Chondrocyte (in vitro differentiated cells): Measurements from ENCODE around the gene DNHD1. TPM values are rescaled to one million over a fixed set of nuclear protein-coding genes. Genes with fewer than 3 reads are reported as not detected.

Experiments
- DNase-seq: peaks from one replicate; pipeline ENCODE4 v3.0.0; 2021; ENCODE audit warnings: mixed read lengths, low spot score
- H3K27ac Mint-ChIP-seq: one replicate; pipeline ENCODE4 v1.8.0; 2021; ENCODE audit warnings: mild to moderate bottlenecking, moderate library complexity, mixed read lengths; ENCODE audit not compliant: unreplicated experiment
- H3K27me3 Mint-ChIP-seq: 2 replicates; pipeline ENCODE4 v1.8.0; 2021; ENCODE audit warnings: low read depth, mixed read lengths
- H3K36me3 Mint-ChIP-seq: 2 replicates; pipeline ENCODE4 v1.8.0; 2021; ENCODE audit warnings: low read depth, mixed read lengths
- H3K4me1 Mint-ChIP-seq: 2 replicates; pipeline ENCODE4 v1.8.0; 2021; ENCODE audit warnings: low read depth, mild to moderate bottlenecking, mixed read lengths
- H3K4me3 Mint-ChIP-seq: one replicate; pipeline ENCODE4 v1.8.0; 2021; ENCODE audit warnings: mild to moderate bottlenecking, moderate library complexity, mixed read lengths; ENCODE audit not compliant: unreplicated experiment
- H3K9me3 Mint-ChIP-seq: 2 replicates; pipeline ENCODE4 v1.8.0; 2021; ENCODE audit warnings: low read depth, mixed read lengths
- total RNA-seq: library from RNA; stranded (reverse); gene quantifications from 3 replicates; pipeline ENCODE4 v1.2.1, GENCODE V29; 2021
- TF ChIP-seq, protein P1 (sequence below): fragments of 200-600 bp; sonication (generic); IDR thresholded peaks from 2 replicates; pipeline ENCODE4 v1.5.0; 2021; ENCODE audit warnings: antibody characterized with exemption, mild to moderate bottlenecking, moderate library complexity

DNHD1 gene
- total RNA-seq, 1 donor from 2014 or later, result 3.8 TPM

- Mint-ChIP-seq H3K27ac (peak overlapping the region; percentile 62), H3K9me3 (no peaks in the 10 kb centered on the region), H3K4me3 (no peak overlapping the region), H3K27me3 (no peaks in the 10 kb centered on the region), H3K4me1 (peaks cover 7% of the 10 kb centered on the region), H3K36me3 (peaks cover 21% of the 10 kb centered on the region)
- TF ChIP-seq, protein P1, sequence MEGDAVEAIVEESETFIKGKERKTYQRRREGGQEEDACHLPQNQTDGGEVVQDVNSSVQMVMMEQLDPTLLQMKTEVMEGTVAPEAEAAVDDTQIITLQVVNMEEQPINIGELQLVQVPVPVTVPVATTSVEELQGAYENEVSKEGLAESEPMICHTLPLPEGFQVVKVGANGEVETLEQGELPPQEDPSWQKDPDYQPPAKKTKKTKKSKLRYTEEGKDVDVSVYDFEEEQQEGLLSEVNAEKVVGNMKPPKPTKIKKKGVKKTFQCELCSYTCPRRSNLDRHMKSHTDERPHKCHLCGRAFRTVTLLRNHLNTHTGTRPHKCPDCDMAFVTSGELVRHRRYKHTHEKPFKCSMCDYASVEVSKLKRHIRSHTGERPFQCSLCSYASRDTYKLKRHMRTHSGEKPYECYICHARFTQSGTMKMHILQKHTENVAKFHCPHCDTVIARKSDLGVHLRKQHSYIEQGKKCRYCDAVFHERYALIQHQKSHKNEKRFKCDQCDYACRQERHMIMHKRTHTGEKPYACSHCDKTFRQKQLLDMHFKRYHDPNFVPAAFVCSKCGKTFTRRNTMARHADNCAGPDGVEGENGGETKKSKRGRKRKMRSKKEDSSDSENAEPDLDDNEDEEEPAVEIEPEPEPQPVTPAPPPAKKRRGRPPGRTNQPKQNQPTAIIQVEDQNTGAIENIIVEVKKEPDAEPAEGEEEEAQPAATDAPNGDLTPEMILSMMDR, result no peak
- no peak for DNase-seq
Measured at GRCh38 chr11:6602096-6602940, 105.2 kb downstream of the DNHD1 start.

DNA sequence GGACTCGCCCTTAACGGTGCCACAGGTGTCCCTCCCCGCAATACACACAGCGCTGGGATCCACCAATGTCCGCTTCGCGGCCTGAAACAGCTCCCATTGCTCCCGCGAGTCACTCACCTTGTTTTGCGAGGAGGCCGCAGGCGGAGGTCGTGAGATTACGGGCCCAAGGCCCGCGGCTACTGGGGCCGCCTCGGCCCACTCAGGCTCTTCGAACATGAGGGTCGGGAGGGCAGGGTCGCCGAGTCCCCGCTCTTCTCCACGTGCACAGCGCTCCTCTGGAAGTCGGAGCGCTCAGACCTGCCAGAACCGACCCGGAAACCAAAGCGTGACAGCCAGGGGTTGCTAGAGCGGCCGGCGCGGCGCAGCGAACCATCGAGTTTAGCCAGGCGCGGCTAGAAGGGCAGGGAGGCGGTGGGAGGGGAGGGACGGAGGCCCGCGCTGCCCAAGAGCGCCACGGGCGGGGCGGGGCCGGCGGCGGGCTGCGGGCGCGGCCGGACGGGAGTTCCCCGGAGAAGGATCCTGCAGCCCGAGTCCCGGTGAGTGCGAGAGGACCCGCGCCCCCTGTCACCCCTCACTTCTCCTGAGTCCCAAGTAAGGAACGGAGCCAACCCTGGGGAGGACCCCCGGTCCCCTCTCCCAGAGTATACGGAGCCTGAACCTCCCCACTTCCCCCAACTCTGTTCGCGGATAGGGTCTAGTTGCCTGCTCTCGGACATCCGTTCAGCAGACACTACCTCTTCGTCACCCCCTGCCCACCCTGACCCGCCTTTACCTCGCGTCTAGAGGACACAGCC lies 106.4 kb downstream of the DNHD1 start, which contains the start of the genes ILK and RRP8:
Gene ILK, plus strand, starts transcription at position 488 of the 794 bp plus-strand sequence. CDS start 498 bp downstream, outside the sequence.
Gene RRP8, minus strand, starts transcription at position 330 of the 794 bp plus-strand sequence. Its CDS starts 114 bp downstream, at position 216.
- no peak for DNase-seq
- Mint-ChIP-seq H3K9me3 (no peaks in the 10 kb centered on the region), H3K4me1 (no peaks in the 10 kb centered on the region), H3K27ac (no peak within 1 kb of the TSS), H3K36me3 (peaks cover 18% of the 10 kb centered on the region), H3K4me3 (no peak within 1 kb of the TSS), H3K27me3 (no peaks in the 10 kb centered on the region)
- TF ChIP-seq, protein P1, result peak; percentile 44

- no peaks in the 10 kb centered on the region for H3K4me1 Mint-ChIP-seq
- no peak for DNase-seq
- H3K27ac Mint-ChIP-seq, result no peak overlapping the region
- no peaks in the 10 kb centered on the region for H3K9me3 Mint-ChIP-seq
- H3K4me3 Mint-ChIP-seq, result no peak overlapping the region
- no peaks in the 10 kb centered on the region for H3K27me3 Mint-ChIP-seq
- peaks cover 17% of the 10 kb centered on the region for H3K36me3 Mint-ChIP-seq
- TF ChIP-seq, protein P1, result peak; percentile 58
Measured at GRCh38 chr11:6604081-6604626, 107.1 kb downstream of the DNHD1 start.

- peaks cover 18% of the 10 kb centered on the region for H3K36me3 Mint-ChIP-seq
- H3K9me3 Mint-ChIP-seq, result no peaks in the 10 kb centered on the region
- no peak overlapping the region for H3K27ac Mint-ChIP-seq
- TF ChIP-seq, protein P1, result no peak
- H3K4me3 Mint-ChIP-seq, result no peak overlapping the region
- no peak for DNase-seq
- H3K27me3 Mint-ChIP-seq, result no peaks in the 10 kb centered on the region
- H3K4me1 Mint-ChIP-seq, result no peaks in the 10 kb centered on the region
Measured at GRCh38 chr11:6604790-6605189, 107.7 kb downstream of the DNHD1 start.
